HG03095 (cell line): Measurements from ENCODE around the gene STRADA.

Source experiments
- ATAC-seq: cut with Tn5 transposase; IDR thresholded peaks from one replicate; pipeline ENCODE4 v1.9.1; 2021; ENCODE audit warnings: moderate library complexity; ENCODE audit not compliant: unreplicated experiment

Gene STRADA

GRCh38 chr17:63741408-63742173 is at the start of gene STRADA:
TSS of gene STRADA (minus strand) at chr17:63741799. CDS start at chr17:63728369, 13,430 bp downstream.
- peak; percentile 69 for ATAC-seq

GRCh38 chr17:63790057-63790456 is 48.5 kb upstream of the STRADA start:
- ATAC-seq = no peak

- no peak for ATAC-seq
Measured at GRCh38 chr17:63786971-63787711, 45.5 kb upstream of the STRADA start.

GRCh38 chr17:63786117-63786516 is 44.5 kb upstream of the STRADA start:
- ATAC-seq = no peak

- ATAC-seq = no peak
Measured at GRCh38 chr17:63785556-63785955, 44.0 kb upstream of the STRADA start.

- ATAC-seq = no peak
Measured at GRCh38 chr17:63783522-63783921, 41.9 kb upstream of the STRADA start.

- no peak for ATAC-seq
Measured at GRCh38 chr17:63780928-63781327, 39.3 kb upstream of the STRADA start.

GRCh38 chr17:63780507-63780906 is 38.9 kb upstream of the STRADA start:
- ATAC-seq = no peak

- ATAC-seq = no peak
Measured at GRCh38 chr17:63775420-63775819, 33.8 kb upstream of the STRADA start.

- no peak for ATAC-seq
Measured at GRCh38 chr17:63774969-63775265, 33.3 kb upstream of the STRADA start.

- ATAC-seq = peak; percentile 9
Measured at GRCh38 chr17:63774141-63774968, 32.8 kb upstream of the STRADA start, which contains the start of gene DDX42. TSS of gene DDX42 (plus strand) at chr17:63774170. CDS start at chr17:63787050, 12,880 bp downstream.

- ATAC-seq = peak; percentile 84
Measured at GRCh38 chr17:63773272-63774140, 31.9 kb upstream of the STRADA start, which contains the start of gene CCDC47. TSS of gene CCDC47 (minus strand) at chr17:63773597. CDS start at chr17:63766175, 7,422 bp downstream.

- ATAC-seq = no peak
Measured at GRCh38 chr17:63772801-63773271, 31.2 kb upstream of the STRADA start.

- no peak for ATAC-seq
Measured at GRCh38 chr17:63768433-63768832, 26.8 kb upstream of the STRADA start.

- no peak for ATAC-seq
Measured at GRCh38 chr17:63766754-63767153, 25.2 kb upstream of the STRADA start.

- no peak for ATAC-seq
Measured at GRCh38 chr17:63764716-63765115, 23.1 kb upstream of the STRADA start.

GRCh38 chr17:63762161-63763078 is 20.8 kb upstream of the STRADA start:
- ATAC-seq = no peak

- ATAC-seq = no peak
Measured at GRCh38 chr17:63760771-63761539, 19.4 kb upstream of the STRADA start.
